ENCODE data around the gene TRAF4. TPM values are rescaled to one million over a fixed set of nuclear protein-coding genes. Genes with fewer than 3 reads are reported as not detected.
A peak's percentile ranks its signal among the peaks of the same experiment; 100 is the strongest.

Gene TRAF4
- total RNA-seq, 1 experiment from 2014 or later, result 118 TPM

DNA sequence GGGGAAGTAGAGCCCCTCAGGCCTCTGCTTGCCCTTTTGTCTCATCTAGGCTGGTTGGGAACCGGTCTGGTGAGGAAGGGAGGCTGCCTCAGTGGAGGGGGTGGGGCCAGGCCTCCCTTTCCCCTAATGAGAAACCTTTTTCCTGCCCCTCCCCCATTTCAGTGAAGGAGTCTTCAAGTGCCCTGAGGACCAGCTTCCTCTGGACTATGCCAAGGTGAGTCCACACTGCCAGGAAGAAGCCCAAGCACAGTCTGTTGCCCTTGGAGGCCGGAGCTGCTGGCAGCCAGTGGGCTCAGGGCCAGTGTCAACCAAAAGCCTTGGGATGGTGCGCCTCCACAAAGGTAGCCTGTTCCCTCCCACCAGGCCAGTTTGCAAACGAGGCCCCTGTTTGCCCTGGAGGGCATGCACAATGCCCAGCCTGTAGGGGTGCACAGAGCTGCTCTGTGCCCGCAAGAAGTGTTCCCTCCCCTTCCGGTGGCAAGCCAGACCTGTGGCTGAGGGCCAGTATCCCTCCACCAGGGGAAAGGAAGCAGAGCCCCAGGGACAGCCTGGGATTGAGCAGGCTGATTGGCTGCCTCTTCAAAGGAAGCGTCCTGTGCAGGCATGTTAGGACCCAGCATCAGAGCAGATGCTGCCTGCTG is 3.4 kb downstream of the TRAF4 start:
- peaks cover 20% of the 10 kb centered on the region for H3K4me1 ChIP-seq
- peaks cover 60% of the 10 kb centered on the region for H3K36me3 ChIP-seq
- H3K4me3 ChIP-seq, result no peak overlapping the region
- no peaks in the 10 kb centered on the region for H3K27me3 ChIP-seq
- H3K27ac ChIP-seq, result peak overlapping the region; percentile 70
- DNase-seq, result no peak
- no peaks in the 10 kb centered on the region for H3K9me3 ChIP-seq (replicated peaks)

DNA sequence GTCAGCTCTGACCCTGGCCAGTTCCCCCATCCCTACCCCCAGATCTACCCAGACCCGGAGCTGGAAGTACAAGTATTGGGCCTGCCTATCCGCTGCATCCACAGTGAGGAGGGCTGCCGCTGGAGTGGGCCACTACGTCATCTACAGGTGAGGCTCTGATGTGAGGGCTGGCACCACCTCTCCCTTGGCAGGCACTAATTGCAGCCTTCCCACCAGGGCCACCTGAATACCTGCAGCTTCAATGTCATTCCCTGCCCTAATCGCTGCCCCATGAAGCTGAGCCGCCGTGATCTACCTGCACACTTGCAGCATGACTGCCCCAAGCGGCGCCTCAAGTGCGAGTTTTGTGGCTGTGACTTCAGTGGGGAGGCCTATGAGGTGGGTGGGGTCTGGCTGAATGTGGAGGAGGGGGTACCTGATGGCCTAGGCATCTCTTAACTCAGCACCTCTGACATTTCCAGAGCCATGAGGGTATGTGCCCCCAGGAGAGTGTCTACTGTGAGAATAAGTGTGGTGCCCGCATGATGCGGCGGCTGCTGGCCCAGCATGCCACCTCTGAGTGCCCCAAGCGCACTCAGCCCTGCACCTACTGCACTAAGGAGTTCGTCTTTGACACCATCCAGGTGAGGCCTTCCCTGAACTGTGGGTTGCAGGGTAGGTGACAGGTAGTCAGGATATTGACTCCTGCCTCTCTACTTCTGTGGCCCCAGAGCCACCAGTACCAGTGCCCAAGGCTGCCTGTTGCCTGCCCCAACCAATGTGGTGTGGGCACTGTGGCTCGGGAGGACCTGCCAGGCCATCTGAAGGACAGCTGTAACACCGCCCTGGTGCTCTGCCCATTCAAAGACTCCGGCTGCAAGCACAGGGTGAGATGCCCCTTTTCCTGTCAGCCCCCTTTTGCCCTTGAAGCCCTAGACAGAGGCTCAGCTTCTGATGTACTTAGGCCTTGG is 4.3 kb downstream of the TRAF4 start:
- H3K4me1 ChIP-seq, result peaks cover 18% of the 10 kb centered on the region
- no peak overlapping the region for H3K4me3 ChIP-seq
- peaks cover 63% of the 10 kb centered on the region for H3K36me3 ChIP-seq
- no peak overlapping the region for H3K27ac ChIP-seq
- no peaks in the 10 kb centered on the region for H3K9me3 ChIP-seq (replicated peaks)
- DNase-seq, result no peak
- no peaks in the 10 kb centered on the region for H3K27me3 ChIP-seq

DNA sequence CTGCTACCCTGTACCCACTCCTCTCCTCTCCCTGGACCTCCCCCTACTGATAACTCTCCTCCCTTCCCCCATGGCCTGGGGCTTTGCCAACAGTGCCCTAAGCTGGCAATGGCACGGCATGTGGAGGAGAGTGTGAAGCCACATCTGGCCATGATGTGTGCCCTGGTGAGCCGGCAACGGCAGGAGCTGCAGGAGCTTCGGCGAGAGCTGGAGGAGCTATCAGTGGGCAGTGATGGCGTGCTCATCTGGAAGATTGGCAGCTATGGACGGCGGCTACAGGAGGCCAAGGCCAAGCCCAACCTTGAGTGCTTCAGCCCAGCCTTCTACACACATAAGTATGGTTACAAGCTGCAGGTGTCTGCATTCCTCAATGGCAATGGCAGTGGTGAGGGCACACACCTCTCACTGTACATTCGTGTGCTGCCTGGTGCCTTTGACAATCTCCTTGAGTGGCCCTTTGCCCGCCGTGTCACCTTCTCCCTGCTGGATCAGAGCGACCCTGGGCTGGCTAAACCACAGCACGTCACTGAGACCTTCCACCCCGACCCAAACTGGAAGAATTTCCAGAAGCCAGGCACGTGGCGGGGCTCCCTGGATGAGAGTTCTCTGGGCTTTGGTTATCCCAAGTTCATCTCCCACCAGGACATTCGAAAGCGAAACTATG is 5.2 kb downstream of the TRAF4 start:
- Histone ChIP-seq H3K9me3 (replicated peaks) (no peaks in the 10 kb centered on the region), H3K36me3 (peaks cover 63% of the 10 kb centered on the region), H3K4me3 (no peak overlapping the region), H3K27me3 (no peaks in the 10 kb centered on the region), H3K27ac (no peak overlapping the region), H3K4me1 (peaks cover 18% of the 10 kb centered on the region)
- DNase-seq, result no peak

DNA sequence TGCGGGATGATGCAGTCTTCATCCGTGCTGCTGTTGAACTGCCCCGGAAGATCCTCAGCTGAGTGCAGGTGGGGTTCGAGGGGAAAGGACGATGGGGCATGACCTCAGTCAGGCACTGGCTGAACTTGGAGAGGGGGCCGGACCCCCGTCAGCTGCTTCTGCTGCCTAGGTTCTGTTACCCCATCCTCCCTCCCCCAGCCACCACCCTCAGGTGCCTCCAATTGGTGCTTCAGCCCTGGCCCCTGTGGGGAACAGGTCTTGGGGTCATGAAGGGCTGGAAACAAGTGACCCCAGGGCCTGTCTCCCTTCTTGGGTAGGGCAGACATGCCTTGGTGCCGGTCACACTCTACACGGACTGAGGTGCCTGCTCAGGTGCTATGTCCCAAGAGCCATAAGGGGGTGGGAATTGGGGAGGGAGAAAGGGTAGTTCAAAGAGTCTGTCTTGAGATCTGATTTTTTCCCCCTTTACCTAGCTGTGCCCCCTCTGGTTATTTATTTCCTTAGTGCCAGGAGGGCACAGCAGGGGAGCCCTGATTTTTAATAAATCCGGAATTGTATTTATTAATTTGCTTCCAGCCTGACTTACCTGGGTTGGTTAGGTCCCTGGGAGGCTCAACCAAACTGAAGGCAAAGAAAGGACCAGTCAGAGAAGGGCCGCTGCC is 5.8 kb downstream of the TRAF4 start:
- Histone ChIP-seq H3K27ac (no peak overlapping the region), H3K4me1 (peaks cover 18% of the 10 kb centered on the region), H3K36me3 (peaks cover 61% of the 10 kb centered on the region), H3K9me3 (replicated peaks) (no peaks in the 10 kb centered on the region), H3K27me3 (no peaks in the 10 kb centered on the region), H3K4me3 (no peak overlapping the region)
- no peak for DNase-seq

DNA sequence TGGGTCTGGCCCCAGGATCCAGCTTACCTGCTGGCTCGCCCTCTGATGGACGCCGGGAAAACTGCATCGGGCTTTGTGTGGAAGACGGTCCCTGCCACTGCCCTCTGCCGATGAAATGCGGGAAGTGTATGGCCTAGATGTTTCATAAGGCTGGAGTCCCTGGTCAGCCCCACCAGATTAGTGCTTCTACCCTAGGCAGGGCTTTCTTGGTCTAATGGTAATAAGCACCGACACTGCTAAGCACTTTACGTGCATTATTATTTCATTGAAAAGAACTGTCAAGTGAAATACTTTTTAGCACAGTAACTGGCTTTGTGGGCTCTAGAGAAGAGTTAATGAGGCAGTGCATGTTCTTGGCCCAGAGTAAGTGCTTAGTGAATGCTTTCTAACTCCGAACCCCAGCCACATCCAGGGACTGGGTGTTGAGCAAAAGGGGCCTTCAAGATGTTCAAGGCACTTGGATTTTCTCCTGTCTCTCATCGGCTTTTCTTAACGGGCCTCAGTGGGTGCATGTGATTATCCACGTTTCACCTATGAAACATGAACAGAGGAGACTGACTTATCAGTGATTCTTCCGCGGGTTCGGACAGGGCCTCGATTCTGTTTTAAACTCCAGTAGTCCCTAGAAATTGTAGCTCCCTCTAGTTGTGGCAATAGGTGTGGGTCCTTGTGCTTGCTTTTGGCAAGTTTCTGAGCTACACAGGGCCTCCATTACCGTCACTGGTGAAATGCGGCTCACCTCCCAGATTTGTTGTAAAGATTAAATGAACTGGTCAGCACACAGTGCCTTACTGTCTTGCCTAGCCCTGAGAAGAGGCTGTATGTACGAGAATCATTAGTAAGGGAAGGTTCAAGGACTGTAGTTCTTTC is 6.6 kb downstream of the TRAF4 start:
- Histone ChIP-seq H3K27ac (no peak overlapping the region), H3K36me3 (peaks cover 58% of the 10 kb centered on the region), H3K9me3 (replicated peaks) (no peaks in the 10 kb centered on the region), H3K4me1 (peaks cover 18% of the 10 kb centered on the region), H3K4me3 (no peak overlapping the region), H3K27me3 (no peaks in the 10 kb centered on the region)
- DNase-seq, result peak; percentile 95 to 98

DNA sequence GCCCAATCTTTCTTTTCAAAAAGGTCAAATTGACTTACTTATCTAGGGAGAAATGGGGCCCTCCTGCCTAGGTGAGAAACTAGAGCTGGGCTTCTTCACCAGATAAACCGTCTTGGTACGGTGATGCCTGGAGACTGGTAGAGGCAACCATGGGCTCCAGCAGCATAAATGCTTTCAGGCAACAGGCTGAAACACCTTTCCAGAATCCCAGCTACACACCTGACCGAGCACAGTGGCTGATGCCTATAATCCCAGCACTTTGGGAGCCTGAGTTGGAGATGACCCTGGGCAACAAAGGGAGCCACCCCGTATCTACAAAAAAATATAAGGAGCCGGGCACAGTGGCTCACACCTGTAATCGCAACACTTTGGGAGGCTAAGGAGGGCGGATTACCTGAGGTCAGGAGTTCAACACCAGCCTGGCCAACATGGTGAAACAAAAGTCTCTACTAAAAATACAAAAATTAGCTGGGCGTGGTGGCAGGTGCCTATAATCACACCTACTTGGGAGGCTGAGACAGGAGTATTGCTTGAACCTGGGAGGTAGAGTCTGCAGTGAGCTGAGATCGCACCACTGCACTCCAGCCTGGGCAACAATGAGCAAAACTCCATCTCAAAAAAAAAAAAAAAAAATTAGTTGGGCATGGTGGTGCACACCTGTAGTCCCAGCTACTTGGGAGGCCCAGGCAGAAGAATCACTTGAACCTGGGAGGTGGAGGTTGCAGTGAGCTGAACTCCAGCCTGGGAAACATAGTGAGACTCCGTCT is 8.0 kb downstream of the TRAF4 start:
- no peak for DNase-seq
- Histone ChIP-seq H3K36me3 (peaks cover 56% of the 10 kb centered on the region), H3K9me3 (replicated peaks) (no peaks in the 10 kb centered on the region), H3K27me3 (no peaks in the 10 kb centered on the region), H3K27ac (no peak overlapping the region), H3K4me3 (no peak overlapping the region), H3K4me1 (peaks cover 5% of the 10 kb centered on the region)

DNA sequence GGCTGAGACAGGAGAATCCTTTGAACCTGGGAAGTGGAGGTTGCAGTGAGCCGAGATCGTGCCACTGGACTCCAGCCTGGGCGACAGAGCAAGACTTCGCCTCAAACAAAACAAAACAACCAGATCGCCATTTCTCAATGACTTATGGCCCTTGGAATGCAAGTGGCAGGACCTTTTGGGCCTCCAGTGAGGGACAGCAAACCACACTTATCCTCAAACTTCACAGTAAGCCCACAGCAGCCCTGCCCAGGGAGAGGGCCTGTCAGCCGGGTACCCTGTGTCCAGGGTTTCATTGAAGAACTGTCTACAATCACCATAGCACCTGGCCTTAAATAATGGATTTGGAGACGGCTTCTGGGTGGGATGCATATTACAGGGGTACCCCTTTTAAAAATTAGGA is 11.7 kb downstream of the TRAF4 start:
- H3K36me3 ChIP-seq, result peaks cover 43% of the 10 kb centered on the region
- no peak for DNase-seq
- no peak overlapping the region for H3K27ac ChIP-seq
- no peak overlapping the region for H3K4me3 ChIP-seq
- H3K4me1 ChIP-seq, result no peaks in the 10 kb centered on the region
- no peaks in the 10 kb centered on the region for H3K27me3 ChIP-seq
- no peaks in the 10 kb centered on the region for H3K9me3 ChIP-seq (replicated peaks)

DNA sequence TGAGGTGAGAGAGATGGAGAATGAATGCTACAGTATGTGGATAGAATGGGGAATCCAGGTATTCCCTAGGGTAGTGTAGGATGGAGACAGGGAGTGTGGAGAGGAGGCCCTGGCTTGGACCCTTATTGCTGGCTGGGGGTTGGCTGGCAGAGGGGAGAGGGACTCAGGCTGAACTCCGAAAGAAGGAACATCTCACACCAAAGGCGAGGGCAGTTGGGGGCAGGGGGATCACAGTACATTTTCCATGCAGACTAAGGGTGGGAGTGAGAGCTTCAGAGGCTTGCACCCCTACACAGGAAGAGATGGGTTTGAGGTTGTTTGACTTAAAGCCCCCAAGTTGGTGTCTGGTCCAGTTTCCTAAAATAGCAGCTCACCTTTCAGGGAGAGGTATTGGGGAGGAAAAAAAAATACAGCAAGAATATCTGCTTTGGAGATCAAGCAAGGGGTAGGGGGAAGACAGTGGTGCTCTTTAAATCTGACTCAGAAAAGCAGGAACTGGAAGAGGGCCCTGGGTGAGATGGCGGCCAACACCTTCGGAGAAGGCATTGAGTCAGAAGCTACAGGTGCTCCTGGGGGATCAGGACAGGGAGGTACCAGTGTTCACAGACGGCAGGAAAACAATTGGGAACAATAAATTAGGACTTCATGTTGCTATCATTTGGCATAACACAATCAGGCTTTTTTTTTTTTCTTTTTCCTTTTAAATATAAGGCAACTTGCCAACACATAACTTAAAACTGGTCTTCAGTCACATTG is 12.4 kb downstream of the TRAF4 start:
- H3K36me3 ChIP-seq, result peaks cover 40% of the 10 kb centered on the region
- no peaks in the 10 kb centered on the region; the same call in 1 of the 2 replicates for H3K4me1 ChIP-seq
- DNase-seq, result no peak

DNA sequence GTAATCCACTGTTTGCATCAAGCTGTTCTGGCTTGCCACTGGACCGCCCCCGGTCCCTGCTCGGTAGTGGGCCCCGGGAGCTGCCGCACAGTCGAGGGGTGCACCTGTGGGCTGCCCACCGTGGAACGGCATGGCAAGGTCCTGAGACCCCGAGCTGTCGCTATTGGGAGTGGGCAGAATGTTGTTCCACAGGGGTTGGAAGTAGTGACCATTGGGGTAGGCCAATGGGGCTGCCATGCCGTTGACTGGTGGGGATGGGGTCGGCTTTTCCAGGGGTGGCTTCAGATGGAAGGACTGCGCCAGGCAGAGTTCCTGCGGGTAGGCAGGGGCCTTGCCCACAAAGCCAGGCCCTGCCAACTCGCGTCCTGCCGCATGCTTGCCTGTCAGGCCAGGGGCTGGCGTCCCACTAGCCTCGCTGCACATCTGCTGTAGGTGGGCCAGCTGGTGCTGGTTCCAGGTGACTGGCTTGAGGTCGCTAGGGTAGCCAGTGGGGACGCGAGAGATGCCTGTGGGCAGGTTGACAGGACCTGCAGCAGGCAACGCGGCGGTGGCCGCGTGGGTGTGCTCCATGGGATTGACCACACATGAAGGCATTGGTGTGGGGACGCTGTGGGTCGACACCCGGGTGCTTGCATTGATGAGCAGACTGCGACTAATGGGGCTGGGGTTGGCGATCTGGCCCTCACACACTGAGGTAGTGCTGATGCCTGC is 14.8 kb downstream of the TRAF4 start:
- H3K9me3 ChIP-seq (replicated peaks), result no peaks in the 10 kb centered on the region
- H3K4me1 ChIP-seq, result no peaks in the 10 kb centered on the region; the same call in 1 of the 2 replicates
- DNase-seq, result no peak

More for the DNA sequence above, 12.4 kb downstream of the TRAF4 start:
- no peaks in the 10 kb centered on the region for H3K27me3 ChIP-seq
- no peak overlapping the region for H3K27ac ChIP-seq
- H3K4me3 ChIP-seq, result no peak overlapping the region
- no peaks in the 10 kb centered on the region for H3K9me3 ChIP-seq (replicated peaks)

DNA sequence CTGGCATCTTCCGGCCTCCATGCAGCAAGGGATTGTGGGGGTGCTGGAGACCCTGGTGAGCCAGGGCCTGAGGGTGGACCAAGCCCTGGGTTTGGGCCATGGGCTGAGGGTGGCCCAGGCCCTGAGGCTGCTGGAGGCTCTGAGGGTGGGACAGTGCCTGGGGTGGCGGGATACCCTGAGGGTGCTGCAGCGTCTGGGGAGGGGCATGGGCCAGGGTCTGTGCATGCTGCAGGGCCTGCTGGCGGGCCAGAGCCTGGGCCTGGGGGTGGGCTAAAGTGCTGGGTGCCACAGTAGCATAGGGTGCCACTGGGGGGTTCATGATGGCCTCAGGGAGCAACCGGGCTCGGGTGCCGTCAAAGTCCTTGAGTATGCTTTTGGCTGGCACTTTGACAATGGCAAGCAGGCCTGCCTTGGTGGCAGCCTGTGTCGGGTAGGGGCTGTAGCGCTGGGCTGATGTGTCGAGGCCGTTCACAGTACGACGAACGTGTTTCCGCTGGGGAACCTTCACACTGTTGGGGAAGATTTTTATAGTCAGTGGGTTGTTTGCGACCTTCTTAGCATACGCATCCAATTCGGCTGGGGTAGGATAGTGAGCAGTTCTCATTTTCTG is 15.6 kb downstream of the TRAF4 start:
- Histone ChIP-seq H3K36me3 (peaks cover 34% of the 10 kb centered on the region), H3K27me3 (no peaks in the 10 kb centered on the region), H3K4me3 (no peak overlapping the region), H3K4me1 (no peaks in the 10 kb centered on the region; the same call in 1 of the 2 replicates), H3K9me3 (replicated peaks) (no peaks in the 10 kb centered on the region), H3K27ac (no peak overlapping the region)
- DNase-seq, result no peak

More for the DNA sequence above, 14.8 kb downstream of the TRAF4 start:
- no peak overlapping the region for H3K4me3 ChIP-seq
- H3K27me3 ChIP-seq, result no peaks in the 10 kb centered on the region
- peaks cover 34% of the 10 kb centered on the region for H3K36me3 ChIP-seq
- no peak overlapping the region for H3K27ac ChIP-seq

DNA sequence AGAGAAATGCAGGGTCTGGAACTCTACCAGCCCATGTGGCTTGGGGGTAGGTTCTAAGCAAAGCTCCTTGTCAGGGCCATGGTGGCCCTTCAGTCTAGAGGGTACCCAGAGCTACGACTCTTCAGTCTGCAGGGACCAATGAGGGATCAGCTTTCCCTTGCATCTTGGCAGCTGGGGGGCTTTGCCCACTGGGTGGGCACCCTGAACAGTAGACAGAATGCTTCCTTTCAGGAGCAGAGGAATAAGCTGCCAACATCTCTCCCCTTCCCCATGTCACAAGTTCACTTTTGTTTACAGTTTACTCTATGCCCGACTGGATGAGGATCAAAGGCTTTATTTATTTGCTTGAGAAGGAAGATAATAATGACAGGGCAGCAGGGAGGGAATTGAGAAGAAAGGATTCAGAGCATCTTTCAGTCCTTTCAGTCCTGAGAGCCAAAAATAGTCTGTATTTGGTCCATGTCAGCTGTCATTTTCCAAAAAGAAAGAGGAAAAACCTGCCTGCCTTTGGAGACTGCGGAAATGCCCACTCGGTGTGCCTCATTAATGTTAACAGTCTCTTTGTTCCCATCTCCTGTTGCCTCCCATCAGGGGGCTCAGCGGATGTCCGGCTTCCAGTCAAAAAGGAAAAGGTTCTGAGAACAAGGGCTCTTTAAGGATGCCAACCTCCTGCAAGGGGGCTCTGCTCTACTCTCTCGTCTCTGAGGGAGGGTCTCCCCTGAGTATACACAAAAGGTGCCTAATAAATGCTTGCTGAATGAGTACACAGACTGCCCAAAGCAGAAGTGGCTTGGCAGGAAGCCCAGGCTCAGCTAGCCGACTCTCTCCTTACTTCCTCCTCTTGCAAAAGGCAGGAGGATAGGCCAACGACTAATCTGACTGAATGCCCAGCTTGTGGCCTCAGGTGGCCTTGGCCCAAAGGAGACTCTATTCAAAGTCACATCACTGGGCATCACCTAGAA is 17.1 kb downstream of the TRAF4 start:
- no peaks in the 10 kb centered on the region for H3K27me3 ChIP-seq
- DNase-seq, result no peak
- H3K4me1 ChIP-seq, result no peaks in the 10 kb centered on the region; the same call in 1 of the 2 replicates
- H3K36me3 ChIP-seq, result peaks cover 31% of the 10 kb centered on the region
- no peak overlapping the region for H3K4me3 ChIP-seq
- no peaks in the 10 kb centered on the region for H3K9me3 ChIP-seq (replicated peaks)
- no peak overlapping the region for H3K27ac ChIP-seq

Measured in SJCRH30 (cell line).